ENCODE measurements around the gene KRT23. TPM values are rescaled to one million over a fixed set of nuclear protein-coding genes. Genes with fewer than 3 reads are reported as not detected.
"Not testable (repeated sequence)": the region's sequence is repeated elsewhere in the genome, so short reads cannot be mapped to it uniquely, and the experiment has no call there.

The KRT23 gene
- total RNA-seq, 1 donor from 2014 or later = 0.80 TPM

- no peak for DNase-seq (ENCODE audit: low spot score)
Observed at GRCh38 chr17:40951011-40951622, 13.7 kb upstream of the KRT23 start.

- no peak for DNase-seq (ENCODE audit: low spot score)
Observed at GRCh38 chr17:40950176-40950575, 12.7 kb upstream of the KRT23 start.

- no peak for DNase-seq (ENCODE audit: low spot score)
Observed at GRCh38 chr17:40949418-40949817, 12.0 kb upstream of the KRT23 start.

GRCh38 chr17:40947929-40948328 is 10.5 kb upstream of the KRT23 start:
- DNase-seq (ENCODE audit: low spot score) = no peak

- DNase-seq (ENCODE audit: low spot score) = no peak
Observed at GRCh38 chr17:40945414-40945813, 8.0 kb upstream of the KRT23 start.

- DNase-seq (ENCODE audit: low spot score) = no peak
Observed at GRCh38 chr17:40944531-40944930, 7.1 kb upstream of the KRT23 start.

- no peak for DNase-seq (ENCODE audit: low spot score)
Observed at GRCh38 chr17:40942553-40942952, 5.1 kb upstream of the KRT23 start.

GRCh38 chr17:40940266-40940665 is 2.8 kb upstream of the KRT23 start:
- no peak for DNase-seq (ENCODE audit: low spot score)

- no peak for DNase-seq (ENCODE audit: low spot score)
Observed at GRCh38 chr17:40938981-40939380, 1.5 kb upstream of the KRT23 start.

- no peak for DNase-seq (ENCODE audit: low spot score)
Observed at GRCh38 chr17:40936976-40937375, 470 bp downstream of the KRT23 start.

- no peak for DNase-seq (ENCODE audit: low spot score)
Observed at GRCh38 chr17:40936437-40936971, 942 bp downstream of the KRT23 start.

- no peak for DNase-seq (ENCODE audit: low spot score)
Observed at GRCh38 chr17:40935624-40936023, 1.8 kb downstream of the KRT23 start.

- DNase-seq (ENCODE audit: low spot score) = no peak
Observed at GRCh38 chr17:40932608-40933007, 4.8 kb downstream of the KRT23 start.

- DNase-seq (ENCODE audit: low spot score) = no peak
Observed at GRCh38 chr17:40931311-40931710, 6.1 kb downstream of the KRT23 start.

- no peak for DNase-seq (ENCODE audit: low spot score)
Observed at GRCh38 chr17:40926341-40926740, 11.1 kb downstream of the KRT23 start.

- no peak for DNase-seq (ENCODE audit: low spot score)
Observed at GRCh38 chr17:40922239-40922638, 15.2 kb downstream of the KRT23 start.

GRCh38 chr17:40921026-40921425 is 16.4 kb downstream of the KRT23 start:
- no peak for DNase-seq (ENCODE audit: low spot score)

GRCh38 chr17:40917116-40917515 is 20.3 kb downstream of the KRT23 start:
- not testable (repeated sequence) for DNase-seq (ENCODE audit: low spot score)

GRCh38 chr17:40916366-40916765 is 21.1 kb downstream of the KRT23 start:
- no peak for DNase-seq (ENCODE audit: low spot score)

GRCh38 chr17:40915721-40916256 is 21.7 kb downstream of the KRT23 start:
- no peak for DNase-seq (ENCODE audit: low spot score)

GRCh38 chr17:40915199-40915661 is 22.2 kb downstream of the KRT23 start:
- DNase-seq (ENCODE audit: low spot score) = no peak

GRCh38 chr17:40914075-40914855 is 23.2 kb downstream of the KRT23 start:
- DNase-seq (ENCODE audit: low spot score) = no peak
